DND-41 (cell line): ENCODE data around the gene TRIM31.

Experiments
- ATAC-seq: fragments of 200-7000 bp; cut with Tn5 transposase; 3 replicates; pipeline ENCODE4 v1.9.1; 2021; ENCODE audit warnings: low read depth; ENCODE audit not compliant: insufficient read depth
- DNase-seq: peaks from one replicate; pipeline ENCODE4 v3.0.0-alpha.2; 2020
- H2AFZ ChIP-seq: 2 replicates; pipeline ENCODE4 v1.6.0; 2012; ENCODE audit warnings: low read depth, low read length
- H3K27ac ChIP-seq: 2 replicates; pipeline ENCODE4 v1.5.1; 2012; ENCODE audit warnings: low read length, inconsistent platforms
- H3K27me3 ChIP-seq: fragments of 200-600 bp; sonication (generic); 2 replicates; pipeline ENCODE4 v1.6.0; 2012; ENCODE audit warnings: low read length, mild to moderate bottlenecking, inconsistent platforms; ENCODE audit not compliant: insufficient read depth, poor library complexity
- H3K36me3 ChIP-seq: 2 replicates; pipeline ENCODE4 v1.5.1; 2012; ENCODE audit warnings: low read length, inconsistent platforms; ENCODE audit not compliant: insufficient read depth
- H3K4me1 ChIP-seq: 2 replicates; pipeline ENCODE4 v1.5.1; 2012; ENCODE audit warnings: mild to moderate bottlenecking, low read length; ENCODE audit not compliant: insufficient read depth
- H3K4me2 ChIP-seq: 2 replicates; pipeline ENCODE4 v1.6.0; 2012; ENCODE audit warnings: mild to moderate bottlenecking, moderate library complexity, low read length, inconsistent platforms; ENCODE audit not compliant: insufficient read depth
- H3K4me3 ChIP-seq, 2 experiments: fragments of 200-600 bp in 1 of 2; shearing (Covaris generic) in 1 of 2; 2 replicates each; pipeline ENCODE4 v1.5.1; 2012 to 2016; ENCODE audit warnings: inconsistent platforms in 2 of 2, low read length in 2 of 2, mild to moderate bottlenecking in 2 of 2, low read depth in 1 of 2, moderate library complexity in 1 of 2
- H3K79me2 ChIP-seq: 2 replicates; pipeline ENCODE4 v1.6.0; 2012; ENCODE audit warnings: low read length, inconsistent platforms; ENCODE audit not compliant: insufficient read depth
- H3K9ac ChIP-seq: 2 replicates; pipeline ENCODE4 v1.6.0; 2012; ENCODE audit warnings: low read depth, mild to moderate bottlenecking, inconsistent platforms, low read length, moderate library complexity
- H3K9me3 ChIP-seq: 2 replicates; pipeline ENCODE4 v1.5.1; 2012; ENCODE audit warnings: low read length, moderate library complexity, mild to moderate bottlenecking, inconsistent platforms; ENCODE audit not compliant: insufficient read depth, severe bottlenecking
- H4K20me1 ChIP-seq: 2 replicates; pipeline ENCODE4 v1.6.0; 2012; ENCODE audit warnings: low read length; ENCODE audit not compliant: insufficient read depth
- CTCF ChIP-seq: IDR thresholded peaks from 2 replicates; pipeline ENCODE4 v1.5.1; 2012; ENCODE audit warnings: borderline replicate concordance, low read length, moderate library complexity, mild to moderate bottlenecking; ENCODE audit not compliant: poor library complexity, severe bottlenecking; ENCODE audit errors: extremely low read depth
- EZH2 ChIP-seq: IDR thresholded peaks from 3 replicates; pipeline ENCODE4 v1.6.1; 2012; ENCODE audit warnings: borderline replicate concordance, low read depth, mild to moderate bottlenecking, moderate library complexity, low read length, inconsistent platforms; ENCODE audit not compliant: severe bottlenecking

Gene TRIM31

GRCh38 chr6:30055513-30055912 lies 57.4 kb downstream of the TRIM31 start:
- no peak overlapping the region for H3K27ac ChIP-seq
- H3K27me3 ChIP-seq, result no peaks in the 10 kb centered on the region
- no peaks in the 10 kb centered on the region for H3K9me3 ChIP-seq
- H2AFZ ChIP-seq, result no peak overlapping the region
- no peak overlapping the region for H3K4me3 ChIP-seq
- ATAC-seq (no peak), DNase-seq (no peak)
- H3K36me3 ChIP-seq, result 0 out of 2 replicates have a peak, but pooled peaks cover 5% of the 10 kb centered on the region
- no peak overlapping the region for H3K9ac ChIP-seq
- no peak overlapping the region for H3K4me2 ChIP-seq
- peaks cover 14% of the 10 kb centered on the region for H3K4me1 ChIP-seq
- H4K20me1 ChIP-seq, result no peaks in the 10 kb centered on the region
- H3K79me2 ChIP-seq, result peaks cover 9% of the 10 kb centered on the region
- TF ChIP-seq EZH2 (no peak), CTCF (no peak)

- Histone ChIP-seq H3K36me3 (0 out of 2 replicates have a peak, but pooled peaks cover 5% of the 10 kb centered on the region), H3K4me2 (no peak overlapping the region), H3K9me3 (no peaks in the 10 kb centered on the region), H3K27me3 (no peaks in the 10 kb centered on the region), H3K4me1 (no peaks in the 10 kb centered on the region), H3K9ac (no peak overlapping the region), H3K79me2 (no peaks in the 10 kb centered on the region), H3K27ac (no peak overlapping the region), H2AFZ (no peak overlapping the region), H3K4me3 (no peak overlapping the region), H4K20me1 (no peaks in the 10 kb centered on the region)
- TF ChIP-seq CTCF, result no peak
- no peak for TF ChIP-seq EZH2
- ATAC-seq (no peak), DNase-seq (no peak)
Observed at GRCh38 chr6:30053682-30054081, 59.2 kb downstream of the TRIM31 start.
